Thyroid gland (tissue), 4 donors: ENCODE measurements around the gene DCP2. TPM values are rescaled to one million over a fixed set of nuclear protein-coding genes. Genes with fewer than 3 reads are reported as not detected.

Experiments
- DNase-seq, 2 donors: peaks; one replicate each; pipeline ENCODE4 v3.0.0-alpha.2; 2019
- H3K27ac ChIP-seq, 3 donors: fragments of 200-600 bp; sonication (generic); 1 replicate in 2 of 3; 2 replicates in 1 of 3; pipeline ENCODE4 v1.5.1; 2016 to 2019; ENCODE audit warnings: mild to moderate bottlenecking in 1 of 3, moderate library complexity in 1 of 3
- H3K27me3 ChIP-seq: fragments of 200-600 bp; sonication (generic); one replicate; pipeline ENCODE4 v1.5.1; 2019
- H3K36me3 ChIP-seq, 2 donors: fragments of 200-600 bp; sonication (generic); one replicate each; pipeline ENCODE4 v1.5.1; 2016 to 2019
- H3K4me1 ChIP-seq, 2 donors: fragments of 200-600 bp; sonication (generic); one replicate each; pipeline ENCODE4 v1.5.1; 2017 to 2019
- H3K4me3 ChIP-seq, 3 donors: fragments of 200-600 bp; sonication (generic); replicated peaks in 1 of 3; 1 replicate in 2 of 3; 2 replicates in 1 of 3; pipeline ENCODE4 v1.5.1; 2016; ENCODE audit warnings: mild to moderate bottlenecking in 1 of 3
- H3K9me3 ChIP-seq: fragments of 200-600 bp; sonication (generic); one replicate; pipeline ENCODE4 v1.5.1; 2017
- POLR2A ChIP-seq, 2 donors: fragments of 450-650 bp; IDR thresholded peaks; one replicate each; pipeline ENCODE4 v1.6.1; 2017; ENCODE audit warnings: antibody characterized with exemption in 2 of 2, mild to moderate bottlenecking in 2 of 2, moderate library complexity in 1 of 2
- WGBS, 2 donors: methylation state at CpG; one replicate each; pipeline ENCODE4 v1.1.5; 2017; 5-methylcytosine and 5-hydroxymethylcytosine counted together
- intact Hi-C: fragments of 100-400 bp; cut with DNase I; formaldehyde crosslinking; loops from one replicate; pipeline ENCODE4 v1.15.1; 2023
- total RNA-seq, 4 donors: library from RNA; depleted of rRNA; stranded (reverse); fragments of >200 nt; gene quantifications; one replicate each; pipeline ENCODE4 v1.2.3, GENCODE V29; 2016
- TF ChIP-seq, protein P1 (sequence below), 6 experiments: fragments of 200-600 bp in 3 of 6; fragments of 450-650 bp in 3 of 6; sonication (generic) in 3 of 6; IDR thresholded peaks; one replicate each; pipeline ENCODE4 v1.5.1; 2016 to 2019; ENCODE audit warnings: antibody characterized with exemption in 6 of 6, mild to moderate bottlenecking in 2 of 6, inconsistent platforms in 1 of 6, moderate library complexity in 1 of 6

DCP2 gene
- total RNA-seq, 4 donors from 2014 or later: 26.2 to 34.5 (median 27.5) TPM

DNA sequence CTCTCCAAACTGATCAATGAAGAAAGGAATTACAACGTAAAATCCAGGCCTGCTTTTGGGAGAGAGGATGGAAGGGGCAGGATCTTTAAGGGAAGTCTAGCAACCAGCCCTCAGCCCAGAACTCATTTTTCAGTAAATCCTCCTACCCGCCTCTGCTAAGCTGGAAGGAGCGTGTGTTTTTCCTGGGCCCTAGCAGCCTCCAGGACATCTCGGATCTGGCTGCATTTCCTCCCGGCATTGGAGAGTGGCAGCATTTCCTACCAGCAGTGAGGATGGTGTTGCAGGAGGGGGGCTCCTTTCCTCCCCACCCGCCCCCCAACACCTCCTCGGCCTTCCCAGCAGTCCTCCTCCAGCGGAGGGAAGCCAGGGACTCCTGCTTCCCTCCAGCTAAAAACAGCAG is 54.5 kb downstream of the DCP2 start:
- TF ChIP-seq, protein P1, sequence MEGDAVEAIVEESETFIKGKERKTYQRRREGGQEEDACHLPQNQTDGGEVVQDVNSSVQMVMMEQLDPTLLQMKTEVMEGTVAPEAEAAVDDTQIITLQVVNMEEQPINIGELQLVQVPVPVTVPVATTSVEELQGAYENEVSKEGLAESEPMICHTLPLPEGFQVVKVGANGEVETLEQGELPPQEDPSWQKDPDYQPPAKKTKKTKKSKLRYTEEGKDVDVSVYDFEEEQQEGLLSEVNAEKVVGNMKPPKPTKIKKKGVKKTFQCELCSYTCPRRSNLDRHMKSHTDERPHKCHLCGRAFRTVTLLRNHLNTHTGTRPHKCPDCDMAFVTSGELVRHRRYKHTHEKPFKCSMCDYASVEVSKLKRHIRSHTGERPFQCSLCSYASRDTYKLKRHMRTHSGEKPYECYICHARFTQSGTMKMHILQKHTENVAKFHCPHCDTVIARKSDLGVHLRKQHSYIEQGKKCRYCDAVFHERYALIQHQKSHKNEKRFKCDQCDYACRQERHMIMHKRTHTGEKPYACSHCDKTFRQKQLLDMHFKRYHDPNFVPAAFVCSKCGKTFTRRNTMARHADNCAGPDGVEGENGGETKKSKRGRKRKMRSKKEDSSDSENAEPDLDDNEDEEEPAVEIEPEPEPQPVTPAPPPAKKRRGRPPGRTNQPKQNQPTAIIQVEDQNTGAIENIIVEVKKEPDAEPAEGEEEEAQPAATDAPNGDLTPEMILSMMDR (IDR thresholded peaks at IDR 0.05): no peak
- no peak for TF ChIP-seq POLR2A (IDR thresholded peaks at IDR 0.05)
- WGBS, 2 donors: 82 to 88% methylated on average over 8 of the region's 8 CpGs
- H3K4me3 ChIP-seq: no peak overlapping the region
- H3K27me3 ChIP-seq: no peaks in the 10 kb centered on the region
- H3K36me3 ChIP-seq: peaks cover 9 to 12% of the 10 kb centered on the region in 2 donors
- no peaks in the 10 kb centered on the region for H3K9me3 ChIP-seq
- no peak overlapping the region for H3K27ac ChIP-seq
- H3K4me1 ChIP-seq: peaks cover 2 to 9% of the 10 kb centered on the region in 2 donors
- intact Hi-C loops: no loop called here
- no peak for DNase-seq

DNA sequence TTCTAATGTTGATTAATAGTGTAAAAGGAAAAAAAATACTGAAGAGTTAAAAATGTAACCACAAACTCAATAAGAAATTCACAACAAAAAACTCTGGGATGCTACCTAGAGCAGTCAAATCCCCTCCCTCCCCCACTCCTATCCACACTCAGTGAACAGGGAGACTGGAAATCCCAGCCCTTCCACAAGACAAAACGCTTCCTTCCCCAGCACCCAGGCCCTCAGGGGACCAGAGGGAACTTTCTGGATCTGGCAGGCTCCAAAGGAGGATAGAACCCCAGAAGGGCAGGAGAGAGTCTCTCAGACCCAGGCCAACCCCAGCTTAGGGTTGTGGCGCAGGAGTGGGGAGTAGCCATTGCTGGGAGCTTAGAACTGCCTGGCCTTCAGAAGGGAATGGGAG is 55.0 kb downstream of the DCP2 start:
- Histone ChIP-seq H3K9me3 (no peaks in the 10 kb centered on the region), H3K4me3 (no peak overlapping the region), H3K27me3 (no peaks in the 10 kb centered on the region), H3K27ac (no peak overlapping the region), H3K4me1 (peaks cover 6 to 13% of the 10 kb centered on the region in 2 donors), H3K36me3 (peaks cover 9 to 12% of the 10 kb centered on the region in 2 donors)
- no peak for DNase-seq
- TF ChIP-seq POLR2A (IDR thresholded peaks at IDR 0.05): no peak
- TF ChIP-seq, protein P1 (IDR thresholded peaks at IDR 0.05): no peak
- intact Hi-C loops: no loop called here
- 94 to 100% methylated on average over 2 of the region's 2 CpGs for WGBS, 2 donors

- Histone ChIP-seq H3K9me3 (no peaks in the 10 kb centered on the region), H3K4me3 (no peak overlapping the region), H3K27me3 (no peaks in the 10 kb centered on the region), H3K4me1 (peaks cover 12 to 18% of the 10 kb centered on the region in 2 donors), H3K36me3 (no peaks in the 10 kb centered on the region), H3K27ac (no peak overlapping the region)
- 87 to 88% methylated on average over 13 of the region's 13 CpGs for WGBS, 2 donors
- DNase-seq: no peak
- intact Hi-C loops: no loop called here
- TF ChIP-seq POLR2A (IDR thresholded peaks at IDR 0.05): no peak
- TF ChIP-seq, protein P1 (IDR thresholded peaks at IDR 0.05): no peak
These were observed 57.7 kb downstream of the DCP2 start for GRCh38 chr5:113034182-113034773.

GRCh38 chr5:113035096-113035495 is 58.5 kb downstream of the DCP2 start:
- no peaks in the 10 kb centered on the region for H3K27me3 ChIP-seq
- TF ChIP-seq, protein P1 (IDR thresholded peaks at IDR 0.05): no peak
- no peak for TF ChIP-seq POLR2A (IDR thresholded peaks at IDR 0.05)
- DNase-seq: no peak
- 95 to 97% methylated on average over 1 of the region's 1 CpG for WGBS, 2 donors
- H3K4me1 ChIP-seq: peaks cover 12 to 26% of the 10 kb centered on the region in 2 donors
- no peaks in the 10 kb centered on the region for H3K9me3 ChIP-seq
- intact Hi-C loops: no loop called here
- H3K36me3 ChIP-seq: no peaks in the 10 kb centered on the region
- H3K4me3 ChIP-seq: no peak overlapping the region
- no peak overlapping the region for H3K27ac ChIP-seq

DNA sequence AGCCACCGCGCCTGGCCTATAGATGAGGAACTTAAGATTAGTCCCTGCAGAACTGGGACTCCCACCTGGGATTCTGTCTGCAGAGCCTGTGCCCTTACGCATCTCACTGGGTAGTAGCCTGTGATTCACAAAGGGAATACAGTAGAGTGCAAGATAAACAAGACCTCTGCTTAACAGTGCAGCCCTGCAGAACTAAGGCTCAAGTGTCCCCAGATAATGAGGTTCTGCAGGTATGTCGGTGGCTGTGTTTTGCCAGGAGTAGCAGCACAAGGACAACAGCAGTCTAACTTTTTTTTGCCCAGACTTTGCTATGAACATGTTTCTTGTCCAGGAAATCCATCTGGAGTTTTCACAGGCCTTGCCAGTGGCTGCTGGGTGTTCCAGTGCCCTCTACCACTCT is 59.7 kb downstream of the DCP2 start:
- intact Hi-C loops: no loop called here
- WGBS, 2 donors: 40 to 54% methylated on average over 3 to 4 of the region's 4 CpGs
- Histone ChIP-seq H3K27me3 (no peaks in the 10 kb centered on the region), H3K4me3 (no peak overlapping the region), H3K9me3 (no peaks in the 10 kb centered on the region), H3K36me3 (no peaks in the 10 kb centered on the region), H3K4me1 (peaks cover 12 to 27% of the 10 kb centered on the region in 2 donors), H3K27ac (peak overlapping the region in 1 of 3 donors; percentile 45)
- TF ChIP-seq, protein P1 (IDR thresholded peaks at IDR 0.05): no peak
- no peak for TF ChIP-seq POLR2A (IDR thresholded peaks at IDR 0.05)
- DNase-seq: peak; percentile 73 to 75
